Skeletal muscle cell (primary cell): ENCODE measurements around the gene MTFR1L.

ENCODE experiments used
- DNase-seq: peaks from one replicate; pipeline ENCODE4 v3.0.0-alpha.2; 2010; ENCODE audit warnings: low read depth
- H3K4me3 ChIP-seq: 2 replicates; pipeline ENCODE4 v1.5.1; 2011; ENCODE audit warnings: low read depth, mild to moderate bottlenecking, control low read depth, low read length, moderate library complexity

The MTFR1L gene

GRCh38 chr1:25786887-25787759, 32.6 kb upstream of the MTFR1L start:
- no peak overlapping the region for H3K4me3 ChIP-seq
- no peak for DNase-seq

GRCh38 chr1:25787760-25788166, 32.0 kb upstream of the MTFR1L start:
- no peak overlapping the region for H3K4me3 ChIP-seq
- DNase-seq: no peak

- H3K4me3 ChIP-seq: no peak overlapping the region
- no peak for DNase-seq
Observed at GRCh38 chr1:25790472-25790871, 29.3 kb upstream of the MTFR1L start.

GRCh38 chr1:25792115-25792514, 27.6 kb upstream of the MTFR1L start:
- no peak overlapping the region for H3K4me3 ChIP-seq
- no peak for DNase-seq

- H3K4me3 ChIP-seq: no peak overlapping the region
- DNase-seq: no peak
Observed at GRCh38 chr1:25793585-25794170, 26.1 kb upstream of the MTFR1L start.

GRCh38 chr1:25794325-25794724, 25.4 kb upstream of the MTFR1L start:
- DNase-seq: no peak

GRCh38 chr1:25795211-25795610, 24.5 kb upstream of the MTFR1L start:
- H3K4me3 ChIP-seq: no peak overlapping the region
- no peak for DNase-seq

More at GRCh38 chr1:25794325-25794724, 25.4 kb upstream of the MTFR1L start:
- H3K4me3 ChIP-seq: no peak overlapping the region

GRCh38 chr1:25795946-25796810, 23.6 kb upstream of the MTFR1L start:
- no peak for DNase-seq
- H3K4me3 ChIP-seq: no peak overlapping the region

- H3K4me3 ChIP-seq: no peak overlapping the region
- DNase-seq: peak; percentile 33
Observed at GRCh38 chr1:25796811-25797458, 22.8 kb upstream of the MTFR1L start.

- H3K4me3 ChIP-seq: no peak overlapping the region
- DNase-seq: no peak
Observed at GRCh38 chr1:25797939-25798338, 21.8 kb upstream of the MTFR1L start.

GRCh38 chr1:25798666-25799351, 20.9 kb upstream of the MTFR1L start:
- DNase-seq: no peak
- no peak overlapping the region for H3K4me3 ChIP-seq

GRCh38 chr1:25799352-25799934, 20.3 kb upstream of the MTFR1L start:
- DNase-seq: no peak
- peak overlapping the region; percentile 51 for H3K4me3 ChIP-seq

- no peak for DNase-seq
- H3K4me3 ChIP-seq: peak within 1 kb of the TSS; percentile 62
Observed at GRCh38 chr1:25799935-25800702, 19.6 kb upstream of the MTFR1L start, which contains the start of gene SELENON. TSS of gene SELENON (plus strand) at chr1:25800193. CDS start at chr1:25800231, 38 bp downstream.

- peak overlapping the region; percentile 62 for H3K4me3 ChIP-seq
- DNase-seq: no peak
Observed at GRCh38 chr1:25800703-25801377, 18.9 kb upstream of the MTFR1L start.

GRCh38 chr1:25802915-25803314, 16.8 kb upstream of the MTFR1L start:
- DNase-seq: no peak
- no peak overlapping the region for H3K4me3 ChIP-seq

GRCh38 chr1:25803368-25803767, 16.4 kb upstream of the MTFR1L start:
- no peak overlapping the region for H3K4me3 ChIP-seq
- DNase-seq: no peak

GRCh38 chr1:25804244-25804963, 15.3 kb upstream of the MTFR1L start:
- no peak for DNase-seq

More at GRCh38 chr1:25804244-25804963, 15.3 kb upstream of the MTFR1L start:
- no peak overlapping the region for H3K4me3 ChIP-seq
